ENCODE measurements around the gene RARRES1. TPM values are rescaled to one million over a fixed set of nuclear protein-coding genes. Genes with fewer than 3 reads are reported as not detected.
A peak's percentile ranks its signal among the peaks of the same experiment; 100 is the strongest.

RARRES1 gene
- not detected in 2 replicates for total RNA-seq (2014; rRNA removed; shearing (Covaris generic))

- DNase-seq (ENCODE audit: low spot score): no peak
These were observed at the start of gene RARRES1 for GRCh38 chr3:158731938-158732855. Gene RARRES1 (minus strand): TSS chr3:158732457. CDS start chr3:158732415, 42 bp downstream.

- DNase-seq (ENCODE audit: low spot score): no peak
These were observed 49.6 kb upstream of the RARRES1 start for GRCh38 chr3:158781849-158782248.

DNA sequence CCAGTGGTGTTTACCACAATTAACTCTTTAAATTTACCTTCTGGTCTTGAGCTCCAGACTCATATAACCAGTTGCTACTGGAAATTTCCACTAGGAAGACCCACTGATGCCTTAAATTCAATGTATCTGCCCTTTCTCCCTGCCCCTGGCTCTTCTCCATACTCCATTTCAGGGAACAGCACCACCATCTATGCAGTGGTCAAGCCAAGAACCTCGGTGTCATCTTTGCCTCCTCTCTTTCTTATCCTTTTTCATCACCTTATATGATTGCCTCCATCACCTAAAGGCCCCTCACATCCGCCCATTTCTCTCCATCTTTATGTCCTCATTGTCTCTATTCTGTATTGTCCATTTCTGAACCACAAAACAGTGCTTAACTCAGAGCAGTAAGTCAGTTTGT is 48.9 kb upstream of the RARRES1 start:
- no peak for DNase-seq (ENCODE audit: low spot score)

GRCh38 chr3:158780766-158781165 is 48.5 kb upstream of the RARRES1 start:
- DNase-seq (ENCODE audit: low spot score): no peak

DNA sequence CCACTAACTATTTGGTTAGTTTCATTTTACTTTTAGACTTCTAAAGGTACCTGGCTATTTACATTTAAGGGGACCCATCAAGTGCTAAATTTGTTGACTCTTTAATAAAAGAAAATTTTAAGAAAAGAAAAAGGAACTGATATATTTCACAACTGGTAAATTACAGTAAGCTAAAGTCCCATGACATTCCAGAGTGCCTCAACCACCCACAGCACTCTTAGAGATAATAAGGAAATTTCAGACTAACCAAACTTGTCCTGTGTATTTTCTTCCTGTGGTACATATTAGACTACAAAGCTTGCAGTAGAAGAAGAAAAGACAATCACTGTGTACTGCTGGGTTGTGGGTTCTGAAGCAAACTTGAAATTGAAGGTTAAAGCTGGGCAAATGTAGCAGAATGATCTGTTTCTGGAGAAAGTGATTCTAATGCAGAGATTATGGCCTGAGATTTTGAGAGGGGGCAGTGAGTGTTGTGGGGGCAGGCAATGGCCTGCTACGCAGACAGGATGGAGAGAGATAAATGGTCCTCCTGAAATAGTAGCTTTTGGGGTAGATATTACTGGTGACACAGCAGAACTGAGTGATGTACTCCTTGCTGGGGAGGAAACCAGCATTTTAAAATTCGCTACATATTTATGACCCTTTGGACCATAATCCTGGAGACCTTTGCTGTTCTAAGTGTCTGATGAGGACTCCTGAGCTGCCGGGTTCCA is 45.1 kb upstream of the RARRES1 start:
- DNase-seq (ENCODE audit: low spot score): no peak

- no peak for DNase-seq (ENCODE audit: low spot score)
These were observed 44.3 kb upstream of the RARRES1 start for GRCh38 chr3:158776531-158776930.

DNA sequence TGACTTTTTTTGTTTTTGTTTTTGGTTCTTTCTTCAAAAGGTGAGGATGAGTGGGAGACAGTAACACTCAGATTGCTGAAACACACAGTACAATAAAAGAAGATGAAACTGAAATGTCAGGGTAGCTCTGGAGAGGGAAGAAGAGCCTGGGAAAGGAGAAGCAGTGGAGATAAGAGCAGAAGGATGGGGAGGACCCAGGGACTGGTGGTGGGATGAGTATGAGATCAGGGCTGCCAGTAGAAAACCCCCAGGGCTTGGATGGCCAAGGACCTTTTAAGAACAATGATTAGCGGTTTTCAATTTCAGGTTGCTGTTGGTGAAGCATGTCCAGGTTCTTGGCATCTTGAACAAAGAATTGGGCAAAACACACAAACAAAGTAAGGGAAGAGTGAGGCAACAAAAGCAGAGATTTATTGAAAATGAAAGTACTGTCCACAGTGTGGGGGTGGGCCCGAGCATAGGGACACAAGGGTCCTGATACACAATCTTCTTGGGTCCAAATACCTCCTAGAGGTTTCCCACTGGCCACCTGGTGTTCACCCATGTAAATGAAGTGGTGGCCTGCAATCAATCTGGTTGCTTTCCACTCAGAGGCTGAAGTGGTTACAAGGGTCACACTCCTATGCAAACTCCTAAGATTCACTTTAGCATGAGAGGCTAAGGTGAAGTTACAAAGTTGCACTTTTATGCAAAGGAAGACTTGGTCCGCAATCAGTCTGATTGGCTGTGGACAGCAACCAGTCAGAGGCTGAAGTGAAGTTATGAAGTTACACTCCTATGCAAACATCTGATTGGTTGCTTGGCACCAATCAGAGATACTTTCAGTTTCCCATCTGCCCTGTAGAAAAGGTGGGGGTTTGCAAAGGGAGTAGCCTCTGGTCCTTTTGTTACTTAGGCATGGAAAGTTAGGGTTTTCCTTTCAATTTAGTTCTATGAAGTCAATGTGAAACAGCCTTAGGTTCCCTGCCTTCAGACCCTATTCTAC is 43.5 kb upstream of the RARRES1 start:
- peak; percentile 29 for DNase-seq (ENCODE audit: low spot score)

DNA sequence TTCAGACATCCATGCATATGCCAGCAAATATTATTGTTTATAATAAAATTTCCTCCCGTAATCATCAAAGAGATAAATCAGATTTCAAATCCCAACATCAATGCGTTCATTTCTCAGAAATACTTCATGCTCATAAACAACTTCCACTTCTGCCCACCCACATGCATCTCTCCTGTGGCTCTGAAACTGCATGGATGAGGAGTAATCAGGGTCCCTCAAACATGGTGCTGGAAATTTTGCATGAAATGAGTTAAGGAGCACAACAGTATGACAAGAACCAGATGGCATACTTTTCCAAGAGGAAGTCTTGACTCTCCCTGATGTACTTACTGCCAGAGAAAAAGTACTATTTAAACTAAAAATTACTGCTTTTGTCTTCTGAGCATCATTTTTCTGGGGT is 42.7 kb upstream of the RARRES1 start:
- no peak for DNase-seq (ENCODE audit: low spot score)

DNA sequence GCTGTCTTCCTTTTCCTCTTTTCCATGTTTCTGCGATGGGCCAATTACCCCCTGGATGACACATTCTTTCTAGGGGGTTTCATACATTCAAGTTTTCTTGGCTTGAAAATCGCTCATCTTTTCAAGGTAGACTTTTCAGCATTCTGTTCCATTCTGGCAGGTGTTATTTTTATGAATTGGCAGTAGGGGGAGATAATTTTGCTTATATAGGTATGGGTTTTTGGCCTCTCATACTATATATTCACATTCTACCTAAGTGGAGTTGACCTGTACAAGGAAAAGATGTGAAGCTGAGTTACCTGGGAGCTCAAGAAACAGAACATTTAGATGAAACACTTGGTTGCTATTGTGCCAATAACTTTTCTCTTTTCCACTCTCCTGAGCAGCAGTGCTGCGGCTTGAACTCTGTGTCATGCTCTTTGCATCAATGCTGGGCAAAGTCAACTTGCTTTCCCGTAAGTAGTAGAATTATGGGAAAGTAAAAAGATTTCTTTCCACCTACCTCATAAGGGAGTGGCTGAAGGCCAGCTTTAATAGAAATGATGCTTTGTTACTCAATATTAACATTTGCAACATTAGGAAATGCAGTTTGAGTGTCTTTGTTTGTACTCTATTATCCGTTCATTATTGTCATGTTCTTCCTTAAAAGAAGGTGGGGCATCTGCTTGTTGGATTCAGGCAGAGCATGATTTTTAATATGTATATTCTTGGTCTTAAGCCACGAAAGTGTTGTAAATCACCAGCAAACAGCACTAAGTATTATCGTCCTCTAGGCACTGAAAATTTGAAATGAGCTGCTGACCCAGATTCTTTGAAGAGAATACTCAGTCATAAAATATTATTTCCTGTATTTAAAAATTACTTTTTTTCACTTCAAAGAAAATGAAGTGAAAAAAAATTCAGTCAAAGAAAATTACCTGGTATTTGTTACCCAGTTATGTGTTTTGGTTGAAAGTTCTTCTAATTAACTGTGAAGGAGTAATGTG is 41.9 kb upstream of the RARRES1 start:
- DNase-seq (ENCODE audit: low spot score): no peak

DNA sequence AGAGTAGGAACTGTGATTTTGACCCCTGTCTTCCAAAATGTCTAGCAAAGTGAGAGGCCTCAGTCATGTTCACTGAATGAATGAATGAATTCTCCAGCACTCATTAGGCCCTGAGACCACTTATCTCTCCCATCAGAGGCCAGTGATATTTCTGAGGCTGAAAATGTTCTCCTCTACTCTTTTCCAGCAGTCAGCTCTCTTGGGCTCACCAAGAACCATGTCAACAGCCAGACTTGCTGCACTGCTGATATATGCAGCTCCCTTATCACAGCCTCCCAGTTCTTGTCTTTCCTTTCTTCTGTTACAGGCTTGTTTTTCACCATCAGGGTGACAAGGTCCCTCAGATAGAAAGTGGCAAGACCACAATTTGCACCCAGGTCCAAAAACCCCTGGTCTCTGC is 40.9 kb upstream of the RARRES1 start:
- DNase-seq (ENCODE audit: low spot score): no peak

- no peak for DNase-seq (ENCODE audit: low spot score)
These were observed 39.7 kb upstream of the RARRES1 start for GRCh38 chr3:158771982-158772381.

GRCh38 chr3:158771577-158771976 is 39.3 kb upstream of the RARRES1 start:
- no peak for DNase-seq (ENCODE audit: low spot score)

DNA sequence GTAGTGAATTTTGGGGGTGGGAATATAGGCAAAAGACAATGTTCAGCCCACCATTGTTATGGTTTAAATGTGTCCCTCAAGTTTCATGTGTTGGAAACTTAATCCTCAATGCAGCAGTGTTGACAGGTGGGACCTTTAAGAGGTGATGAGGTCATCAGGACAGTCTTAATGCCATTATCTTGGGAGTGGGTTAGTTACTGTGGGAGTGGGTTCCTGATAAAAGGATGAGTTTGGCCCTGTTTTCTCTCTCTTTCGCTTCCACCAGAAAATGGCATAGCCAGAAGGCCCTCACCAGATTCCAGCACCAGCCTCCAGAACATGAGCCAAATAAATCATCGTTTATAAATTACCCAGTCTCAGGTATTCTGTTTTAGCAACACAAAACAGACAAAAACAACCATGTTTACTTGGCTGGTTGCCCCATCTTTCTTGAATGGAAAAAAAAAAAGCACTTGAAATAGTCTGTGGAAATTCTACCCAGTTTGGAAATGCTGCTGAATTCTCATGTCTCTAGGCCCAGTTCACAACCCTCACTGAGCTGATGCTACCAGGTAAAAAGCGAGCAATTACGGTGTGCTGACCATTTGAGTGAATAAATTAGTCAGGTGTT is 38.6 kb upstream of the RARRES1 start:
- DNase-seq (ENCODE audit: low spot score): no peak

GRCh38 chr3:158769952-158770740 is 37.9 kb upstream of the RARRES1 start:
- peak; percentile 47 for DNase-seq (ENCODE audit: low spot score)

DNA sequence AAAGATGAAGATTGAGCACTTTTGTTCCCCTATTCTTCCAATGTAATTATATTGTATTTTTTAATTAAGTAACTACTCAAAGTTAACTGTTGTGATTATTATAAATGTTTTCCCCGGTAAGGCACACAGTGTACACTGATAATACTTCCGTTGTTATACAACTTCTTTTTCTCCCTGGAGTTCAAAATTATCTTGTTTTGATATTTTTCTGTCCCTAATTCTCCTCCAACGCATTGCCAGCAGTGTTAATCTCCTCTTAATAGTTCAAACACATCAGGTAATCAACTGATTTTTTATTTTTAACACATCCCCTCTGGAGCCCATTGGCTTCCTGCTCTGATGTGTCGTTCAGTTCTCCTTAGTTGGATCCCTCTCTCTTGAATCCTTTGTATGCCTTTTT is 37.3 kb upstream of the RARRES1 start:
- no peak for DNase-seq (ENCODE audit: low spot score)

GRCh38 chr3:158768881-158769543 is 36.8 kb upstream of the RARRES1 start:
- DNase-seq (ENCODE audit: low spot score): peak; percentile 86

GRCh38 chr3:158768361-158768787 is 36.1 kb upstream of the RARRES1 start:
- DNase-seq (ENCODE audit: low spot score): peak; percentile 23

DNA sequence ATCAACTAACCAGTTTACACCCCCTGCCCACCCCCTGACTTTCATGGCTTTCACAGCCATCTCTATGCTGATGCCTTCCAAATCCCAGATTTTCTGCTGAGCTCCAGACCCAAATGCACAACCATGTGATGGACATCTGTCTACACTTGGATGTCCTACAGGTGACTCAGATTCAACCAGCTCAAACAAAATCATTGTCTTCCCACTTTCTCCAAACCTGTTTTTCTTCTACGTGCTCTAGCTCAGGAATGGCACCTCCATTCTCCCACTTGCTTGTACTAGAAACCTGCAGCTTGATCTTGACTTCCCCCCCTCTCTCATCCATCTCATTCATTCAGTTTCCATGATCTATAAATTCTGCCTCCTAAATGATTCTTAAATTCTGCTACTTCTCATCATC is 34.1 kb upstream of the RARRES1 start:
- DNase-seq (ENCODE audit: low spot score): no peak
